Measurements from ENCODE around the gene XAB2.

- TF ChIP-seq, protein P1, sequence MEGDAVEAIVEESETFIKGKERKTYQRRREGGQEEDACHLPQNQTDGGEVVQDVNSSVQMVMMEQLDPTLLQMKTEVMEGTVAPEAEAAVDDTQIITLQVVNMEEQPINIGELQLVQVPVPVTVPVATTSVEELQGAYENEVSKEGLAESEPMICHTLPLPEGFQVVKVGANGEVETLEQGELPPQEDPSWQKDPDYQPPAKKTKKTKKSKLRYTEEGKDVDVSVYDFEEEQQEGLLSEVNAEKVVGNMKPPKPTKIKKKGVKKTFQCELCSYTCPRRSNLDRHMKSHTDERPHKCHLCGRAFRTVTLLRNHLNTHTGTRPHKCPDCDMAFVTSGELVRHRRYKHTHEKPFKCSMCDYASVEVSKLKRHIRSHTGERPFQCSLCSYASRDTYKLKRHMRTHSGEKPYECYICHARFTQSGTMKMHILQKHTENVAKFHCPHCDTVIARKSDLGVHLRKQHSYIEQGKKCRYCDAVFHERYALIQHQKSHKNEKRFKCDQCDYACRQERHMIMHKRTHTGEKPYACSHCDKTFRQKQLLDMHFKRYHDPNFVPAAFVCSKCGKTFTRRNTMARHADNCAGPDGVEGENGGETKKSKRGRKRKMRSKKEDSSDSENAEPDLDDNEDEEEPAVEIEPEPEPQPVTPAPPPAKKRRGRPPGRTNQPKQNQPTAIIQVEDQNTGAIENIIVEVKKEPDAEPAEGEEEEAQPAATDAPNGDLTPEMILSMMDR (IDR thresholded peaks at IDR 0.05): no peak
- TF ChIP-seq EZH2 (IDR thresholded peaks at IDR 0.05; ENCODE audit: borderline replicate concordance, insufficient read depth, low read depth, low read length, poor library complexity, severe bottlenecking): no peak
Measured at GRCh38 chr19:7637374-7638256, 8.3 kb upstream of the XAB2 start.

Measured in B cell (primary cell).